Right lobe of liver (tissue), 6 donors: ENCODE data around the gene ABCC9. TPM values are rescaled to one million over a fixed set of nuclear protein-coding genes. Genes with fewer than 3 reads are reported as not detected.

Source experiments
- ATAC-seq, 4 donors: fragments of 200-7000 bp; cut with Tn5 transposase; one replicate each; pipeline ENCODE4 v1.9.1; 2020; ENCODE audit warnings: mild to moderate bottlenecking in 4 of 4, moderate library complexity in 4 of 4
- DNase-seq, 3 donors: peaks; one replicate each; pipeline ENCODE4 v3.0.0-alpha.2; 2020
- H3K27ac ChIP-seq, 3 donors: fragments of 200-600 bp; one replicate each; pipeline ENCODE4 v1.8.0; 2022
- H3K27me3 ChIP-seq, 2 donors: fragments of 200-600 bp; one replicate each; pipeline ENCODE4 v1.8.0; 2022
- H3K36me3 ChIP-seq, 4 donors: fragments of 200-600 bp; sonication (generic) in 1 of 4; one replicate each; pipeline versions ENCODE4 v1.5.1 to v1.8.0; 2017 to 2022; ENCODE audit warnings: control low read depth in 1 of 4
- H3K4me1 ChIP-seq, 4 donors: fragments of 200-600 bp; sonication (generic) in 1 of 4; one replicate each; pipeline versions ENCODE4 v1.5.1 to v1.8.0; 2017 to 2022; ENCODE audit warnings: control low read depth in 1 of 4
- H3K4me3 ChIP-seq, 3 donors: fragments of 200-600 bp; one replicate each; pipeline ENCODE4 v1.8.0; 2022
- H3K9me3 ChIP-seq, 4 donors: fragments of 200-600 bp; sonication (generic) in 1 of 4; one replicate each; pipeline versions ENCODE4 v1.5.1 to v1.8.0; 2017 to 2022; ENCODE audit warnings: control low read depth in 1 of 4
- CTCF ChIP-seq, 4 donors: fragments of 200-600 bp in 3 of 4; fragments of 450-650 bp in 1 of 4; IDR thresholded peaks; one replicate each; pipeline versions ENCODE4 v1.5.1 to v1.8.0; 2016 to 2022; ENCODE audit warnings: antibody characterized with exemption in 4 of 4, mild to moderate bottlenecking in 2 of 4
- POLR2A ChIP-seq: fragments of 450-650 bp; IDR thresholded peaks from one replicate; pipeline ENCODE4 v1.6.1; 2017; ENCODE audit warnings: antibody characterized with exemption, mild to moderate bottlenecking
- WGBS: methylation state at CpG from one replicate; pipeline ENCODE4 v1.1.6; 2018; ENCODE audit warnings: low coverage, low lambda C conversion rate; ENCODE audit not compliant: insufficient coverage; ENCODE audit errors: missing lambda C conversion rate; 5-methylcytosine and 5-hydroxymethylcytosine counted together
- intact Hi-C, 2 donors: fragments of 100-400 bp; cut with DNase I; formaldehyde crosslinking; loops; one replicate each; pipeline versions ENCODE4 v1.11.2 to v1.14.1; 2022
- total RNA-seq, 6 experiments: library from RNA; depleted of rRNA in 2 of 6; stranded (reverse); fragments of >200 nt in 2 of 6; fragmentation: NEBNext Ultra II Directional in 3 of 6; extraction: Animal tissue kit (Norgen Biotek cat#: 25700) in 3 of 6; gene quantifications; one replicate each; pipeline versions ENCODE4 v1.1.0 to v1.2.4, GENCODE V29; 2016 to 2023
- donor health status: DM: no; HTN: yes; CAD: no.
- donor health status: DM: no; HTN: no; CAD: no.
- donor health status: DM: no; HTN: no; CAD: no.
- donor health status: DM: no; HTN: yes; CAD: no.
- donor health status: DM: no; HTN: yes; CAD: no.

The ABCC9 gene
- total RNA-seq, 6 experiments from 2014 or later: 26.5 to 71.2 (median 37.1) TPM

GRCh38 chr12:21775133-21775820 is 165.9 kb downstream of the ABCC9 start:
- Histone ChIP-seq H3K4me1 (peaks cover 0 to 20% (median 3%) of the 10 kb centered on the region in 4 donors), H3K9me3 (no peaks in the 10 kb centered on the region), H3K36me3 (peaks cover 0 to 2% (median 0%) of the 10 kb centered on the region in 4 donors), H3K27ac (peak overlapping the region; percentile 77 to 99 (median 99)), H3K27me3 (no peaks in the 10 kb centered on the region), H3K4me3 (peak overlapping the region; percentile 46 to 75 (median 74))
- TF ChIP-seq POLR2A: peak; percentile 4
- no peak for TF ChIP-seq CTCF (IDR thresholded peaks at IDR 0.05)
- WGBS: 5% methylated on average over 14 of the region's 14 CpGs
- intact Hi-C loops: no loop called here
- ATAC-seq (peak; percentile 6 to 23 (median 12)), DNase-seq (no peak)

GRCh38 chr12:21774358-21775132 is 166.7 kb downstream of the ABCC9 start, which contains the start of gene KCNJ8:
TSS of gene KCNJ8 (minus strand) at chr12:21774706. CDS start at chr12:21773616, 1,090 bp downstream.
- Histone ChIP-seq H3K27ac (peak within 1 kb of the TSS; percentile 77 to 99 (median 99)), H3K27me3 (no peaks in the 10 kb centered on the region), H3K4me1 (peaks cover 0 to 20% (median 3%) of the 10 kb centered on the region in 4 donors), H3K4me3 (peak within 1 kb of the TSS; percentile 46 to 75 (median 74)), H3K36me3 (peaks cover 0 to 9% (median 0%) of the 10 kb centered on the region in 4 donors), H3K9me3 (no peaks in the 10 kb centered on the region)
- ATAC-seq (peak; percentile 68 to 89 (median 78)), DNase-seq (peak; percentile 78 to 97 (median 92))
- TF ChIP-seq CTCF (IDR thresholded peaks at IDR 0.05) (peak in 1 of 4 donors; percentile 6), POLR2A (peak; percentile 46)
- WGBS: under 1% methylated on average over 38 of the region's 49 CpGs
- intact Hi-C loops: no loop called here

- WGBS: 1% methylated on average over 10 of the region's 10 CpGs
- DNase-seq: no peak
- no peaks in the 10 kb centered on the region for H3K9me3 ChIP-seq
- no peaks in the 10 kb centered on the region for H3K27me3 ChIP-seq
- TF ChIP-seq POLR2A (no peak), CTCF (IDR thresholded peaks at IDR 0.05) (no peak)
- peak overlapping the region; percentile 77 to 99 (median 99) for H3K27ac ChIP-seq
- peaks cover 0 to 25% (median 3%) of the 10 kb centered on the region in 4 donors for H3K4me1 ChIP-seq
- peak; percentile 15 to 19 (median 18) for ATAC-seq
- intact Hi-C loops: no loop called here
- peaks cover 0 to 13% (median 0%) of the 10 kb centered on the region in 4 donors for H3K36me3 ChIP-seq
- H3K4me3 ChIP-seq: peak overlapping the region; percentile 46 to 75 (median 74)
Measured at GRCh38 chr12:21773806-21774205, 167.4 kb downstream of the ABCC9 start.

GRCh38 chr12:21773263-21773741 is 167.9 kb downstream of the ABCC9 start:
- H3K36me3 ChIP-seq: peaks cover 0 to 13% (median 0%) of the 10 kb centered on the region in 4 donors
- H3K27ac ChIP-seq: peak overlapping the region; percentile 77 to 99 (median 99)
- H3K4me1 ChIP-seq: peaks cover 0 to 20% (median 3%) of the 10 kb centered on the region in 4 donors
- TF ChIP-seq POLR2A: peak; percentile 42
- peak; percentile 43 to 61 (median 48) for TF ChIP-seq CTCF (IDR thresholded peaks at IDR 0.05)
- H3K4me3 ChIP-seq: peak overlapping the region; percentile 46 to 75 (median 74)
- H3K27me3 ChIP-seq: no peaks in the 10 kb centered on the region
- WGBS: 7% methylated on average over 21 of the region's 23 CpGs
- DNase-seq (peak; percentile 88 to 93 (median 91)), ATAC-seq (peak; percentile 68 to 79 (median 78))
- no peaks in the 10 kb centered on the region for H3K9me3 ChIP-seq
- intact Hi-C loops: no loop called here
